GM12878 (cell line): ENCODE data around the gene SAMD4A. TPM values are rescaled to one million over a fixed set of nuclear protein-coding genes. Genes with fewer than 3 reads are reported as not detected.
"Not testable (repeated sequence)": the region's sequence is repeated elsewhere in the genome, so short reads cannot be mapped to it uniquely, and the experiment has no call there.

ENCODE experiments used
- ATAC-seq: fragments of 200-7000 bp; cut with Tn5 transposase; 3 replicates; pipeline ENCODE4 v1.9.1; 2020; ENCODE audit warnings: mild to moderate bottlenecking, moderate library complexity
- BruUV-seq: library from RNA; stranded (reverse); fragments of 400-500 nt; replicated peaks from 2 replicates; lab custom pipeline; 2021; lab: Mats Ljungman, UMichigan
- CTCF ChIA-PET: fragments of 300-600 bp; sonication (Branson Sonifier 250); formaldehyde crosslinking; extraction: SDS; loops from one replicate; lab custom pipeline; 2021; ENCODE audit warnings: inconsistent platforms; lab: Yijun Ruan, JAX
- POLR2A ChIA-PET: fragments of 350-600 bp; formaldehyde crosslinking; extraction: SDS; loops from one replicate; lab custom pipeline; 2021; ENCODE audit warnings: inconsistent platforms; lab: Charles Lee
- RAD21 ChIA-PET: fragments of 300-600 bp; sonication (Branson Sonifier 250); formaldehyde crosslinking; loops from one replicate; lab custom pipeline; 2023; ENCODE audit warnings: antibody characterized with exemption; ENCODE audit not compliant: unreplicated experiment; lab: Charles Lee
- SMC1A ChIA-PET: fragments of 300-600 bp; sonication (Branson Sonifier 250); formaldehyde crosslinking; loops from one replicate; lab custom pipeline; 2023; ENCODE audit not compliant: unreplicated experiment, uncharacterized antibody; lab: Charles Lee
- DNase-seq: peaks from one replicate; pipeline ENCODE4 v3.0.0-alpha.2; 2011; ENCODE audit warnings: low read depth, low spot score
- FAIRE-seq: peaks from 3 replicates; lab custom pipeline; 2011; peaks lifted over from hg19 to GRCh38; lab: Jason Lieb, UNC
- H2AFZ ChIP-seq: 2 replicates; pipeline ENCODE4 v1.6.0; 2011; ENCODE audit warnings: low read depth, low read length, control low read depth; ENCODE audit not compliant: control insufficient read depth
- H3K27ac ChIP-seq: 2 replicates; pipeline ENCODE4 v1.5.1; 2011; ENCODE audit warnings: control low read depth; ENCODE audit not compliant: control insufficient read depth, insufficient read depth
- H3K27me3 ChIP-seq, 2 experiments: replicated peaks in 1 of 2; 2 replicates each; pipeline versions ENCODE4 v1.6.0 to v1.6.1; 2011; ENCODE audit warnings: low read length in 1 of 2; ENCODE audit not compliant: control insufficient read depth in 2 of 2, insufficient read depth in 2 of 2
- H3K36me3 ChIP-seq, 2 experiments: 2 replicates each; pipeline ENCODE4 v1.5.1; 2011; ENCODE audit warnings: low read length in 1 of 2; ENCODE audit not compliant: control insufficient read depth in 2 of 2, insufficient read depth in 2 of 2
- H3K4me1 ChIP-seq: 2 replicates; pipeline ENCODE4 v1.6.1; 2011; ENCODE audit warnings: mild to moderate bottlenecking, low read length, moderate library complexity, mixed read lengths; ENCODE audit not compliant: control insufficient read depth, insufficient read depth
- H3K4me2 ChIP-seq: 2 replicates; pipeline ENCODE4 v1.6.0; 2011; ENCODE audit warnings: control low read depth; ENCODE audit not compliant: control insufficient read depth, insufficient read depth
- H3K4me3 ChIP-seq: fragments of 200-600 bp; sonication (generic); 2 replicates; pipeline ENCODE4 v1.5.1; 2016
- H3K79me2 ChIP-seq: 2 replicates; pipeline ENCODE4 v1.6.0; 2011; ENCODE audit warnings: low read length; ENCODE audit not compliant: control insufficient read depth, insufficient read depth
- H3K9ac ChIP-seq: 2 replicates; pipeline ENCODE4 v1.8.0; 2011; ENCODE audit warnings: low read length, control low read depth, mixed read lengths; ENCODE audit not compliant: control insufficient read depth, insufficient read depth
- H3K9me3 ChIP-seq: replicated peaks from 3 replicates; pipeline ENCODE4 v1.5.1; 2011; ENCODE audit warnings: mild to moderate bottlenecking, low read length; ENCODE audit not compliant: control insufficient read depth, insufficient read depth
- H4K20me1 ChIP-seq: 2 replicates; pipeline ENCODE4 v1.6.0; 2011; ENCODE audit not compliant: control insufficient read depth, insufficient read depth
- WGBS: methylation state at CpG from one replicate; pipeline ENCODE4 v1.1.6; 2016; ENCODE audit warnings: low lambda C conversion rate; ENCODE audit not compliant: insufficient replicate concordance, insufficient coverage; ENCODE audit errors: missing lambda C conversion rate; 5-methylcytosine and 5-hydroxymethylcytosine counted together
- in situ Hi-C: fragments of 300-500 bp; cut with MboI; formaldehyde crosslinking; loops from 9 replicates; pipeline ENCODE4 v1.14.3; 2018; ENCODE audit warnings: mixed read lengths
- intact Hi-C: fragments of 100-400 bp; cut with micrococcal nuclease; formaldehyde crosslinking; loops from one replicate; pipeline ENCODE4 v1.14.2; 2022; ENCODE audit not compliant: unreplicated experiment
- polyA plus RNA-seq, 11 experiments: library from polyadenylated mRNA; depleted of rRNA in 4 of 11; unstranded in 6 of 11; stranded (reverse) in 5 of 11; fragments of >200 nt; fragmentation: Nextera tagmentation in 4 of 11; fragmentation: Illumina TruSeq in 1 of 11; extraction: Ambion mirVana in 4 of 11; extraction: Trizol in 1 of 11; gene quantifications; 1 replicate in 1 of 11; 2 replicates in 10 of 11; pipeline versions ENCODE4 v1.2.1 to v1.2.3, GENCODE V29; 2011 to 2016; ENCODE audit warnings: inconsistent platforms in 2 of 11, missing spikeins in 2 of 11, low read depth in 1 of 11
- total RNA-seq, 4 experiments: library from RNA; depleted of rRNA in 3 of 4; stranded (reverse); fragments of >200 nt in 3 of 4; fragmentation: Illumina TruSeq in 1 of 4; extraction: Trizol in 1 of 4; gene quantifications; 2 replicates each; pipeline versions ENCODE4 v1.2.1 to v1.2.3, GENCODE V29; 2013 to 2021

SAMD4A gene
- total and polyA plus RNA-seq, 10 of the 15 experiments (the other 5 are each of a cell fraction or from before 2014, with no cell fraction given), result 0.05 to 0.56 (median 0.31) TPM

GRCh38 chr14:54752611-54753010 is 185.7 kb downstream of the SAMD4A start:
- CTCF ChIA-PET, H3K79me2 ChIP-seq, H3K4me1 ChIP-seq, H3K4me2 ChIP-seq, H3K4me3 ChIP-seq, intact Hi-C loops, SMC1A ChIA-PET, H3K27me3 ChIP-seq, H3K9me3 ChIP-seq, H4K20me1 ChIP-seq, FAIRE-seq, RAD21 ChIA-PET, H3K9ac ChIP-seq, H2AFZ ChIP-seq, H3K27ac ChIP-seq, H3K36me3 ChIP-seq, BruUV-seq, DNase-seq, ATAC-seq, in situ Hi-C loops: not testable (repeated sequence)
- POLR2A ChIA-PET, result interaction anchor here (0.6 kb wide), 1 partner anchor 84 kb away, joined by 3 read pairs; no protein-coding TSS in a partner anchor
- 95% methylated on average over 9 of the region's 9 CpGs for WGBS

DNA sequence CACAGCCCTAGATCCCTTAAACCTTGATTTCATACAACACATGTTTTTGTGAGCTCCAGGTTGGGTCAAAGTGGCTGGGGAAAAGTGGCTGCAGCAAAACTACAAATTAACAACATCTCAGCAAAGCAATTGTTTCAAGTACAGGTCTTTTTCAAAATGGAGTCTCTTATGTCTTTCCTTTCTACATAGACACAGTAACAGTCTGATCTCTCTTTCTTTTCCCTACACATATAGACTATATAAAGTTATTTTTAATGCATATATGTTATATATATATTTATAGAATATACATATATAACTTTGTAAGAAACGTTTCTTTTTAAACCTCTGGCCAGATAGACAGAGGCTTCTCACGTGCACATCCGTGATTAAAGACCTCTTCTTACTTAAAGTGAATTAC is 186.5 kb downstream of the SAMD4A start:
- H4K20me1 ChIP-seq, H3K4me1 ChIP-seq, H3K36me3 ChIP-seq, H3K9me3 ChIP-seq, in situ Hi-C loops, H3K27me3 ChIP-seq, RAD21 ChIA-PET, CTCF ChIA-PET, SMC1A ChIA-PET, ATAC-seq, intact Hi-C loops, DNase-seq, POLR2A ChIA-PET, H3K9ac ChIP-seq, H2AFZ ChIP-seq, H3K4me3 ChIP-seq, FAIRE-seq, BruUV-seq, H3K4me2 ChIP-seq, H3K79me2 ChIP-seq, H3K27ac ChIP-seq: not testable (repeated sequence)
- 90% methylated on average over 3 of the region's 3 CpGs for WGBS
